Astrocyte (in vitro differentiated cells and primary cell): ENCODE measurements around the gene AFMID. TPM values are rescaled to one million over a fixed set of nuclear protein-coding genes. Genes with fewer than 3 reads are reported as not detected.
A peak's percentile ranks its signal among the peaks of the same experiment; 100 is the strongest.

Source experiments
- DNase-seq: peaks from one replicate; pipeline ENCODE4 v3.0.0-alpha.2; 2010; ENCODE audit warnings: low read depth
- FAIRE-seq: peaks from 2 replicates; lab custom pipeline; 2011; peaks lifted over from hg19 to GRCh38; lab: Jason Lieb, UNC
- H2AFZ ChIP-seq: 2 replicates; pipeline ENCODE4 v1.6.0; 2012; ENCODE audit warnings: low read depth, low read length, inconsistent platforms
- H3K27ac ChIP-seq: 2 replicates; pipeline ENCODE4 v1.5.1; 2011; ENCODE audit warnings: low read depth, low read length, inconsistent platforms
- H3K27me3 ChIP-seq: 2 replicates; pipeline ENCODE4 v1.6.0; 2011; ENCODE audit warnings: low read length, inconsistent platforms; ENCODE audit not compliant: insufficient read depth
- H3K36me3 ChIP-seq: 2 replicates; pipeline ENCODE4 v1.5.1; 2011; ENCODE audit warnings: low read length, inconsistent platforms; ENCODE audit not compliant: insufficient read depth
- H3K4me1 ChIP-seq: 2 replicates; pipeline ENCODE4 v1.5.1; 2011; ENCODE audit warnings: low read length, inconsistent platforms; ENCODE audit not compliant: insufficient read depth
- H3K4me2 ChIP-seq: 2 replicates; pipeline ENCODE4 v1.6.0; 2012; ENCODE audit warnings: low read length, inconsistent platforms
- H3K4me3 ChIP-seq: 2 replicates; pipeline ENCODE4 v1.5.1; 2011; ENCODE audit warnings: low read depth, mild to moderate bottlenecking, low read length, inconsistent platforms; ENCODE audit not compliant: insufficient read depth
- H3K79me2 ChIP-seq: 2 replicates; pipeline ENCODE4 v1.6.0; 2012; ENCODE audit warnings: mild to moderate bottlenecking, low read length, inconsistent platforms; ENCODE audit not compliant: insufficient read depth
- H3K9ac ChIP-seq: 2 replicates; pipeline ENCODE4 v1.6.0; 2012; ENCODE audit warnings: mild to moderate bottlenecking, low read length, inconsistent platforms
- H3K9me3 ChIP-seq: 2 replicates; pipeline ENCODE4 v1.5.1; 2012; ENCODE audit warnings: low read depth, mild to moderate bottlenecking, low read length, inconsistent platforms; ENCODE audit not compliant: insufficient read depth
- H4K20me1 ChIP-seq: 2 replicates; pipeline ENCODE4 v1.6.0; 2012; ENCODE audit warnings: low read length, inconsistent platforms; ENCODE audit not compliant: insufficient read depth
- H3K27ac Mint-ChIP-seq: one replicate; pipeline ENCODE4 v1.8.0; 2021; ENCODE audit warnings: mild to moderate bottlenecking, mixed read lengths; ENCODE audit not compliant: unreplicated experiment
- H3K27me3 Mint-ChIP-seq: one replicate; pipeline ENCODE4 v1.8.0; 2021; ENCODE audit warnings: low read depth, mixed read lengths; ENCODE audit not compliant: unreplicated experiment
- H3K36me3 Mint-ChIP-seq: one replicate; pipeline ENCODE4 v1.8.0; 2021; ENCODE audit warnings: low read depth, mixed read lengths; ENCODE audit not compliant: unreplicated experiment
- H3K4me1 Mint-ChIP-seq: one replicate; pipeline ENCODE4 v1.8.0; 2021; ENCODE audit warnings: low read depth, mixed read lengths; ENCODE audit not compliant: unreplicated experiment
- H3K4me3 Mint-ChIP-seq: one replicate; pipeline ENCODE4 v1.8.0; 2021; ENCODE audit warnings: mild to moderate bottlenecking, moderate library complexity, mixed read lengths; ENCODE audit not compliant: unreplicated experiment
- H3K9me3 Mint-ChIP-seq: one replicate; pipeline ENCODE4 v1.8.0; 2021; ENCODE audit warnings: mild to moderate bottlenecking, mixed read lengths; ENCODE audit not compliant: unreplicated experiment
- EZH2 ChIP-seq: IDR thresholded peaks from 2 replicates; pipeline ENCODE4 v1.6.1; 2012; ENCODE audit warnings: mild to moderate bottlenecking, low read length, inconsistent platforms; ENCODE audit not compliant: insufficient read depth
- total RNA-seq: library from RNA; stranded (reverse); gene quantifications from 2 replicates; pipeline ENCODE4 v1.2.1, GENCODE V29; 2021
- TF ChIP-seq, protein P1 (sequence below): IDR thresholded peaks from 2 replicates; pipeline ENCODE4 v1.5.1; 2011; ENCODE audit warnings: low read depth, mild to moderate bottlenecking, inconsistent platforms, low read length, moderate library complexity; ENCODE audit not compliant: insufficient read depth

Gene AFMID
- total RNA-seq, 1 donor from 2014 or later: 53.7 TPM

DNA sequence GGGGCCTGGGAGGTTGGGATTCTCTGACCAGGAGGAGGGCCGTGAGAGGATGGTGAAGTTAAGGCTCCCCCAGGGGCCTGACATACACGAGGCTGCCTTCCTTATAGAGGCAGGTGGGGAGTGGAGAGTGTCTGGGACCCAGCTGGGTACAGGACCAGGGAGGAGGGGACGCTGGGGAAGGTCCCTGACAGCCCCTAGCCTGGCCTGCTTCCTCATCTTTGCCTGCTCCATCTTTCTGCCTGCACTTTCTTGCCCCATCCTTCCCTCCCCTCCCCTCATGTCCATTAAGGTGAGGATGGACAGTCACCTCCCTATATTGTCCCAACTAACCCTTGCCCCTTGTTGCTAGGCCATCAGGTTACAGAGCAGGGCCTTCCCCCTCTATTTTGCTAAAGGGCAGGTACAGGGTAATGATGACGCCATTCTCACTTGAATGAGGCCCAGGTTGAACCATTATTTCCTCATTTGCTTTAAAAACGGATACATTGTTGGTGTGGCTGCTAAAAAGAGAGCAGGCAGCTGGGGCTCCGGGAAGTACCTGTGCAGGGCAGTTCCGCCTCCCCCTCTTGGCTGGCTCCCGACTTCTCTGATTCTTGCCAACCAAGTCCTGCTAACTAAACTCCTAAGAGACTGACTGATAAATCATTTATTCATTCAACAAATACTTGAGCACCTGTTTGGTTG, 39.7 kb upstream of the AFMID start:
- FAIRE-seq: no peak
- DNase-seq: no peak
- Histone ChIP-seq H3K79me2 (no peaks in the 10 kb centered on the region), H2AFZ (no peak overlapping the region), H3K9me3 (no peaks in the 10 kb centered on the region), H3K36me3 (no peaks in the 10 kb centered on the region), H3K4me1 (no peaks in the 10 kb centered on the region), H4K20me1 (no peaks in the 10 kb centered on the region), H3K27me3 (no peaks in the 10 kb centered on the region), H3K4me2 (no peak overlapping the region), H3K4me3 (no peak overlapping the region), H3K27ac (no peak overlapping the region), H3K9ac (no peak overlapping the region)
- no peak overlapping the region for H3K27ac Mint-ChIP-seq
- TF ChIP-seq, protein P1, sequence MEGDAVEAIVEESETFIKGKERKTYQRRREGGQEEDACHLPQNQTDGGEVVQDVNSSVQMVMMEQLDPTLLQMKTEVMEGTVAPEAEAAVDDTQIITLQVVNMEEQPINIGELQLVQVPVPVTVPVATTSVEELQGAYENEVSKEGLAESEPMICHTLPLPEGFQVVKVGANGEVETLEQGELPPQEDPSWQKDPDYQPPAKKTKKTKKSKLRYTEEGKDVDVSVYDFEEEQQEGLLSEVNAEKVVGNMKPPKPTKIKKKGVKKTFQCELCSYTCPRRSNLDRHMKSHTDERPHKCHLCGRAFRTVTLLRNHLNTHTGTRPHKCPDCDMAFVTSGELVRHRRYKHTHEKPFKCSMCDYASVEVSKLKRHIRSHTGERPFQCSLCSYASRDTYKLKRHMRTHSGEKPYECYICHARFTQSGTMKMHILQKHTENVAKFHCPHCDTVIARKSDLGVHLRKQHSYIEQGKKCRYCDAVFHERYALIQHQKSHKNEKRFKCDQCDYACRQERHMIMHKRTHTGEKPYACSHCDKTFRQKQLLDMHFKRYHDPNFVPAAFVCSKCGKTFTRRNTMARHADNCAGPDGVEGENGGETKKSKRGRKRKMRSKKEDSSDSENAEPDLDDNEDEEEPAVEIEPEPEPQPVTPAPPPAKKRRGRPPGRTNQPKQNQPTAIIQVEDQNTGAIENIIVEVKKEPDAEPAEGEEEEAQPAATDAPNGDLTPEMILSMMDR: no peak
- TF ChIP-seq EZH2: no peak
- no peak overlapping the region for H3K4me3 Mint-ChIP-seq
- no peaks in the 10 kb centered on the region for H3K36me3 Mint-ChIP-seq
- H3K4me1 Mint-ChIP-seq: peaks cover 17% of the 10 kb centered on the region
- peaks cover 3% of the 10 kb centered on the region for H3K27me3 Mint-ChIP-seq
- no peaks in the 10 kb centered on the region for H3K9me3 Mint-ChIP-seq

DNA sequence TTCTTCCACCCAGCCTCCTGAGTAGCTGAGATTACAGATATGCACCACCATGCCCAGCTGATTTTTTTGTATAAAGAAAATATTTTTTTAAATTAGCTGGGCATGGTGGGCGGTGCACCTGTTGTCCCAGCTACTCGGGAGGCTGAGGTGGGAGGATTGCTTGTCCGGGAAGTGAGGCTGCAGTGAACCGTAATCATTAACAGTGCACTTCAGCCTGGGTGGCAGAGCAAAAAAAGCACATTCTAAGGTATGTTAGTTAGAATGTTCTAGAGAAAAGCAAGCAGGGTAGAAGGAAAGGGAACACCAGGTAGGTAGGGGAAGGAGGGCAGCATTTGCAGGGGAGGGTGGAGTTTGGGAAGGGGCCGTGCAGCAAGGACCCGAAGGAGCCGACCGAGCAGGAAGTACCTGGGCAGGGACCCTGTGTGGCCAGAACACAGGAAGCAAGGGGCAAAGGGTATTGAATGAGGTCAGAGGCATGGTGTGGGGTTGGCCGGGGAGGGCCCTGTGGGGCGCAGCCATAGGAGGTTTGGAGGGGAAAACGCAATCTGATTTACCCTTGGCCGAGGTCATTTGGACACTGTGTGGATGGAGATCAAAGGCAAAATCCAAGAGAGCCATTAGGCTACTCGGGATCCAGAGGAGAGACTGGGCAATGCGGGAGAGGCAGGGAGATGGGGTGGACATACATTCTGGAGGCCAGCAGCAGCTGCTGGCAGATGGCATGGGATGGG, 38.7 kb upstream of the AFMID start:
- H3K4me1 Mint-ChIP-seq: peaks cover 17% of the 10 kb centered on the region
- no peaks in the 10 kb centered on the region for H4K20me1 ChIP-seq
- H3K36me3 ChIP-seq: no peaks in the 10 kb centered on the region
- H3K27me3 Mint-ChIP-seq: peaks cover 3% of the 10 kb centered on the region
- no peaks in the 10 kb centered on the region for H3K79me2 ChIP-seq
- H3K9me3 Mint-ChIP-seq: no peaks in the 10 kb centered on the region
- no peaks in the 10 kb centered on the region for H3K36me3 Mint-ChIP-seq
- no peak overlapping the region for H3K4me2 ChIP-seq
- H3K9me3 ChIP-seq: no peaks in the 10 kb centered on the region
- H3K4me3 ChIP-seq: no peak overlapping the region
- H3K27me3 ChIP-seq: no peaks in the 10 kb centered on the region
- H3K4me1 ChIP-seq: no peaks in the 10 kb centered on the region
- H2AFZ ChIP-seq: no peak overlapping the region
- TF ChIP-seq, protein P1: no peak
- no peak for TF ChIP-seq EZH2
- FAIRE-seq (no peak), DNase-seq (no peak)
- no peak overlapping the region for H3K27ac Mint-ChIP-seq
- no peak overlapping the region for H3K27ac ChIP-seq
- H3K9ac ChIP-seq: no peak overlapping the region
- H3K4me3 Mint-ChIP-seq: no peak overlapping the region

DNA sequence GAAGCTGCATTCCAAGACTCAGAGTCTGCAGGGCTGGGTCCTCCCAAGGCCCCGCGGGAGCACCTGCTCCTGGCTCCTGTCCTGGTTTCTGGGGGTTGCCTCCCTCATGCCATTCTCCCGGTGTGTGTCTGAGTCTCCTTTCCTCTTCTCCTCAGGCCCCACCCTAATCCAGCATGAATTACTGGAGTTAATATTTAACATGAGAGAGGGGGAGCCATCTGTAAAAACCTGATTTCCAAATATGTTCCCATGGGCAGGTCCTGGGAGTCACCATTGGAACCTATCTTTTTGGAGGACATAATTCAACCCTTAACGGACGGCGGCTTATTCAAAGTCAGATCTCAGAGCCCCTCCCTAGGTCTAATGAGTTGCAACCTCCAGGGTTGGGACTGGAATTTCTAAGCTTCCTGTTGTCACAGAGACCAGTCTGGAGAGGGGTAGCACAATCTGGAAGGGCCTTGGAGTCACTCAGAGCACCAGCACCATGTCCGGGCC, 35.6 kb upstream of the AFMID start:
- DNase-seq (no peak), FAIRE-seq (no peak)
- Mint-ChIP-seq H3K4me1 (peaks cover 11% of the 10 kb centered on the region), H3K27me3 (peaks cover 3% of the 10 kb centered on the region), H3K36me3 (no peaks in the 10 kb centered on the region), H3K27ac (peak overlapping the region; percentile 89), H3K4me3 (peak overlapping the region; percentile 14), H3K9me3 (no peaks in the 10 kb centered on the region)
- TF ChIP-seq, protein P1: no peak
- no peak for TF ChIP-seq EZH2
- no peaks in the 10 kb centered on the region for H3K79me2 ChIP-seq
- H3K4me2 ChIP-seq: no peak overlapping the region
- H3K9me3 ChIP-seq: no peaks in the 10 kb centered on the region
- no peak overlapping the region for H2AFZ ChIP-seq
- no peak overlapping the region for H3K4me3 ChIP-seq
- H3K27ac ChIP-seq: no peak overlapping the region
- H3K9ac ChIP-seq: no peak overlapping the region
- H3K27me3 ChIP-seq: no peaks in the 10 kb centered on the region
- H3K36me3 ChIP-seq: no peaks in the 10 kb centered on the region
- H4K20me1 ChIP-seq: no peaks in the 10 kb centered on the region
- no peaks in the 10 kb centered on the region for H3K4me1 ChIP-seq
